GM19193 (cell line): ENCODE results near the gene FATE1.

Experiments
- POLR2A ChIP-seq: IDR thresholded peaks from 4 replicates; pipeline ENCODE4 v1.6.1; 2011; ENCODE audit not compliant: insufficient read depth, insufficient read length; ENCODE audit errors: extremely low read depth

FATE1 gene, protein sequence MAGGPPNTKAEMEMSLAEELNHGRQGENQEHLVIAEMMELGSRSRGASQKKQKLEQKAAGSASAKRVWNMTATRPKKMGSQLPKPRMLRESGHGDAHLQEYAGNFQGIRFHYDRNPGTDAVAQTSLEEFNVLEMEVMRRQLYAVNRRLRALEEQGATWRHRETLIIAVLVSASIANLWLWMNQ

DNA sequence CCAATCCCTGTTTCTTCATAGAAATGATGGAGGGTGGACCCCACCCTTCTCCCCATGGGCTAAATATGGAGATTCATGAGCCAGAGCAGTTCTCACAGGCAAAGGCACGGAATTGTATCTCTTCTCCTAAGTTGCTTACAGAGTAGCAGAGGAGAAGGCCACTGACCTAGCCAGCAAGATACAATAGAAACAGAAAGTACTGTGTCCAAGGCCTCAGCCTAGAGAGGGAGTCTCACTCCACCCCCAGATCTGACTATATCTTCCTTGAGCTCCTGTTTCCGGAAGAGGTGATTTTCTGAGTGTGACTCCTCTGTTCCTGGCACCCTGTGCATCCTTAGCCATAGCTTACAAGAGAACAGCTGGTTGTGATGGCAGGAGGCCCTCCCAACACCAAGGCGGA is at the start of gene FATE1:
Gene FATE1, plus strand, starts transcription at position 284 of the 400 bp plus-strand sequence. Its CDS starts 85 bp downstream, at position 369.
- no peak for TF ChIP-seq POLR2A

DNA sequence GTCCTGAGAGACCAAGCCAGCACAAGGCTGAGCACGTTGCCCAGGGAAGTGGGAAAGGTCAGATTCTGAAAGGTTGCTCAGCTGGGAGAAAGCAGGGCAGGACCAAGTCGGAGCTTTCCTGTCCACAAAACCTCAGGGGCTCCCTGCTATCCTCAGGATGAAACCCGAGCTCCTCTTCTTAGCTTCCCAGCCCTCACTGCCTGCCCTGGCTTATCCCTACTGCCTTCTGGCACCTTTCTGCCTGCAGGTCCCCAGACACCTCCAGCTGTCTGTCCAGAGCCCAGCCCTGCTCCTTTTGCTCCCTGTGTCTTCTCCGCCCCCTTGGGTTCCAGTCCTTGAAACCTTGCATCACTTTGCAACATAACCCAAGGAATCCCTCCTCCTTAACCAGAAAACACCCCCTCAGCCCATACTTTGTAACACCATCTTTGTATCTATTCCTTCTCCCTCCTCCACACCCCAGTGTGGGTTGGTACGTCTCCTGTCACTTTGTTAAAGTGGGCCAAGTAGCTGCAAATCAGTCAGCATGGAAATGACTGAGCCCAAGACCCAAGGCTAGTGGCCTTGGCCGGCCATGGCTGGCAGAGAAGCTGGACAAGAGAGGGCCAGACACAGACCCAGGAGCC is 40.6 kb upstream of the FATE1 start:
- TF ChIP-seq POLR2A = no peak

DNA sequence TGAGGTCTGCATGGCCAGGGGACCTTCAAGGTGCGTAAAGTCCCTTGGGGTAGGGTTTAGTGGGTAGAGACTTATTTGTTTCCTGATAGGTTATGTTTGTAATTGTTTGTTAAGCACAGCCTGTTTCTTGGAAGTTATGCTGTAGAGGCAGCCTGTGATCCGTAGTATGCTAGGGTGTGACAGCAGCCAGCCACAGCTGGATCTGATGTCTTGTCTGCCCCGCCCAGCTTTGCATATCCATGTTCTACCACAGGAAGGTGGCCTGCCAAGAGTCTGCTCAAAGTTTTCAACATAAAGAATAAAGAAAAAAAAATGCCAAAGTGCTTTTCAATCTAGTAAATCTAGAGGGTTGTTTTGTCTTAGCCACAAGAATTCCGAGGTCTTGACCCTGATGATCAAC is 39.6 kb upstream of the FATE1 start:
- no peak for TF ChIP-seq POLR2A

DNA sequence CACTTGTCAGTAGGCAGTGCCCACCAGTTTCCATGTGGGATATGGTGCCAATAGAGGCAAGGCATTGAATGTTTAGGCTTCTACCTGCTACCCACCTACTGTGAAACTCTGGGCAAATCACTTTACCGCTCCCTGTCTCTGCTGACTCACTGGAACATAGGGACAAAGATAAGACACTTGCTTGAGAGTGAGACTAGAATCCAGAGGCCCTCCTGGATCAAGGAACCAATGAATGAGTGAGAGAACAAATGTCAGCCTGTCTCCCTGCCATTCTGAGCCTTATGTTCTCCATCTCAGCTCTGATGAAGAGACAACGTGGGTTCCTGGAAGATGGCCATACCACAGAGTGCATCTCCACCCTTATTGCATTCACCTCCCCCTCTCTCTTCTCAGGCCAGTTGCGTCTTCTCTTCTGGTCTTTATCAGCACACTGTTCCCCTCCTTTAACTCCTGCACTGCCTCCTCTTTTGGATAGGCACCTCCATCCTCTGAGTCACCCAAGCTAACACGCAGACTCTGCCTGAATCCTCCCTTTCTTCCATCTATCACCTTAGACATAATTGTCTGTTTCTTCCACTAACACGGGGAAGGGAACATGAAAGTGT is 35.9 kb upstream of the FATE1 start:
- no peak for TF ChIP-seq POLR2A

DNA sequence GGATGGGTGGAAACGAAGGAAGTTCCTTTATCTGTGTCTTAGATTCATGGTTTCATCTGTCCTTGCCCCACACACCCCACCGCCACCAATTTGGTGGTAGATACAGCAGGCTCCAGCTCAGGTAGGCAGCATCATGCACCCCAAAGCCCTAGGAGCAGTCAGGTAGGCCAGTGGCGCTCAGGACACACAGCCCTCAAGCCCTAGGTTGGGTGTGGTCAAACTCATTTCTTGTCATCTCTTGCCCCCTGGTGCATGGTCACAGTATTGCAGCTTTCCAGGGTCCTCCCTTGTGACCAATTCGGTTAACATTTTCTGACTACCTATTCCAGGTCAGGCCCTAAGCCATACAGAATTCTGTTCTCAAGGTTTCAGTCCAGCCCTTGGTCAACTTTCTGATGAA is 35.0 kb upstream of the FATE1 start:
- TF ChIP-seq POLR2A = no peak

DNA sequence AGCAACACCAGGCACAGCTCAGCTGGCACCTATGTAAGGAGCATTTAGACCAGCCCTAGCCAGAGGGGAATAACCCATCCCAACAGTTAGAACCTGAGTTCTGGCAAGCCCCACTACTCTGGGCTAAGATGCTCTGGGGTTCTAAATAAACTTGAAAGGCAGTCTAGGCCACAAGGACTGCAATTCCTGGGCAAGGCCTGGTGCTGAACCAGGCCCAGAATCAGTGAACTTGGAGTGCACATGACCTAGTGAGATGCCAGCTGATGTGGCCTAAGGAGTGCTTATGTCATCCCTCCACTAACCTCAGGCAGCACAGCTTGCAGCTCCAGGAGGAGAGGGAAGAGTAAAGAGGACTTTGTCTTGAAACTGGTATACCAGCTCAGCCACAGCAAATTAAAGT is 28.2 kb upstream of the FATE1 start:
- TF ChIP-seq POLR2A = no peak

DNA sequence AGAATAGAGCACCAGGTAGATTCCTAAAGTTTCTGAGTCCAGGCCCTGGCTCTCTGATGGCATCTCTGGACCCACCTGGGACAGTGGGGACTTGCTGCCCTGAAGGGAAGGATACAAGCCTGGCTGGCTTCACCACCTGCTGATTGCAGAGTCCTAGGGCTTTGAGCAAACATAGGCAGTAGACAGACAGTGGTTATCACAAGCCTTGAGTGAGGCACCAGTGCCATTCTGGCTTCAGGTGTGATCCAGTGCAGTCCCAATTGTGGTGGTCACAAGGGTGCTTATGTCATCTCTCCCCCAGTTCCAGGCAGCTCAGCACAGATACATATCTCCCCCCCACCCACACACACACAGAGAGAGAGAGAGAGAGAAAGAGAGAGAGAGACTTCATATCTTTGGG is 27.1 kb upstream of the FATE1 start:
- TF ChIP-seq POLR2A = no peak

DNA sequence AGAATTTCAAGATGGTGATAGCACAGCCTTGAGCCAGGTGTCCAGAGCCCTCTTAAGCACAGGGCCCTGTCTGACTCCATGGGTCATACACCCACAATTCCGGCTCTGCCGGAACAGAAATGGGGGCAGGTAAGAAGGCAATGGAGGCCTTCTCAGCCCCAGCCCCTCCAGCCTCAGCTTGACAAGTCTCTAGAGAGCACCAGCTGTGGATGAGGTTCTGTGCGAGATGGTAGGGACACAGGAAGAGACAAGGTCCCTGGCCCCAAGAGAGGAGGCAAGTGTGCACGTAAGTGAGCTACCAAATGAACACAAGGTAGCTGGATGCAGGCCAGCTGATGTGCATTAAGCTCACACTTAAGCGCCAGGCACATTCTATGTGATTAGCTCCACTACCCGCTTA is 23.0 kb upstream of the FATE1 start:
- TF ChIP-seq POLR2A = no peak

DNA sequence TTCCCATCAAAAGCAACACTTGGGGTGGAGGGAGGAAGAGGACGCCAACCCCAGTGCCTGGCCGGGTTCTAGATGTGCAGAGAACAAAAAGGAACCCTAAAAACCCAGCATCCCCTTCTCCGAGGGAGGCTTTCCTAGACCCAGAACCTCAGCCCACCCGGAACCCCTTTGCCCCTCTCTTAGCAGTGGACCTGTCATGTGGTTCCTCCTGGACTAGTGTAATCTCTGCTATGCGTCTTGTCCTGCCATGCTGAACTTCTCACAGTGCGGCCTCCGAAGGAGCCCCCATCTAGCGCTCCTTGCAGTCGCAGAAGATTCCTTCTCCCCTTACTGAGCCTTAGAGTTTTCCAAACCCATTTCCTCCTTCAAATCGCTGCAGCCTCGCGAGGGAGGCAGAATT is 21.7 kb upstream of the FATE1 start:
- no peak for TF ChIP-seq POLR2A

DNA sequence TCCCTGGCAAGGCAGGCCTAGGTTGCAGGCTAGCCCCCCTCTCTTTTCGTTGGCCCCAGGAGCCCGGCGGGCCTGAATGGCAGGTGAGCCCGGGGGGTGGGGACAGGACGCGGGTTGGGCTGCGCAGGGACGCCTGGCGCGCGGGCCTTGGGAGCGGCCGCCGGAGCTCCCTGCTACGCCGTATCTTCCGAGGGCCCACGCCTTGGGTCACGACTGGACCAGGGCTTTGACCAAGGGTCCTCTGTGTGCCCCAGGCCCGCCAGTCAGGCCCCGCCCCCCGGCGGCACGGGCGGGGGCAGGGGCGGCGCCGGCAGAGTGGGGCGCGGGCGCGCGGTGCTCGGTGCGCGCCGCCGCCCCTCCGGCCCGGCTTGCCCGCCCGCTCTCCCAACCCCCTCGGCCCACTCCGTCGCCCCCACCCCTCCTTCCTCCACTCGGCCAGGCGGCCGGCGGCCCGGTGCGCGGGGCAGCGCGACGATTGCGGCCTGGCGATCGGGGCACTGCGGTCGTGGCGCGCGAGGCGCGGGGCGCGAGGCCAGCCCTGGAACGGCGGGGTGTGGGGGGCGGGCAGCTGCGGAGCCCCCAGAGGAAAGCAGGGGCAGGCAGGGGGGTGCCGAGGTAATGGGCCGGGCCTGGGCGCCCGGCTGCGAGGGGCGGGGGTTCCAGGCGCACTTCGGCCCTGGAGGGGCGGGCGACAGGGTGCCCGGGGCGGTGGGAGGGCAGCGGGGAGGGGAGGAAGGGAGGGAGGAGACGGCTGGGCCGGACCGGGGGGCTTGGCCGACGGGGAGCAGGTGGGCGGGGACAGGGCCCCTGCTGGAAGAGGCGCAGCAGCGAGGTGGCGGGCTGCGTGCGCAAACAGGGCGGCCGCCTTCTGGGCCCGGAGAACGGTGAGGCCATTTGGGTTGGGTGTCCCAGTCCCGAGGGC is 20.9 kb upstream of the FATE1 start, which contains the start of gene PRRG3:
Gene PRRG3, plus strand, starts transcription at position 798 of the 922 bp plus-strand sequence. CDS start 3,357 bp downstream, outside the sequence.
- no peak for TF ChIP-seq POLR2A

DNA sequence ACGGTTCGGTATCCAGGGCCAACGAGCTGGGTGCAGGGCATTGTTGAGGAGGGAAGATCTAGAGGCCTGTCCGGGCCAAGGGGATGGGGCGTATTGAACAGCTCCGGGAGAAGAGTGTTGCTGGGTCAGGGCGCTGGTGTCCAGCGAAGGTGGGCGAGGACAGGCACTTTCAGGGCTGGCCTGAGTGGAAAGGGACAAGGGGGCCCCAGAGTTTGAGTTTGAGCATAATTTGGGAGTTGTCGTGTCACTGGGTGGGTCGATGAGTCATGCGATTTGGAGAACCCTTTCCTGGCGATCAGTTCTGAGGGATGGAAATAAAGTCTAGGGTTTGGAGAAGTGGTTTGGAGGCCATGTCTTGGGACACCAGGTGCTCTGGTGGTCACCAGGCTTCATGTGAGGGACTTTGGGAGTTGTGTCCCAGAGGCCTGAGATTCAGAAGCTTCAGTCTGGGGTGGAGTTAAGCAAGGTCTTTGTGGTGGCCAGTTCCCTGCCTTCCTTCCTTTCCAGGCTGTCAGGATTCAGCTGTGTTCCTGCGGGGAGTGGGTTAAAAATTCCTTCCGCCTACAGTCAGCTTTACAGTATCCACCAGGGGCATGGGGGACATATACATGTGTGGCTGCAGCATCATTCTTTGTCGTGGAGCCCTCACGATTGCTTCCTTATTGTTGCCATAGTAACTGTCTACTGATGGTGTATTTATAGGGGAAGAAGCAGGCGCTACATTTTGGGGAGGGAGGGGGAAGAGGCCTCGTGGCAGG is 20.1 kb upstream of the FATE1 start:
- no peak for TF ChIP-seq POLR2A

DNA sequence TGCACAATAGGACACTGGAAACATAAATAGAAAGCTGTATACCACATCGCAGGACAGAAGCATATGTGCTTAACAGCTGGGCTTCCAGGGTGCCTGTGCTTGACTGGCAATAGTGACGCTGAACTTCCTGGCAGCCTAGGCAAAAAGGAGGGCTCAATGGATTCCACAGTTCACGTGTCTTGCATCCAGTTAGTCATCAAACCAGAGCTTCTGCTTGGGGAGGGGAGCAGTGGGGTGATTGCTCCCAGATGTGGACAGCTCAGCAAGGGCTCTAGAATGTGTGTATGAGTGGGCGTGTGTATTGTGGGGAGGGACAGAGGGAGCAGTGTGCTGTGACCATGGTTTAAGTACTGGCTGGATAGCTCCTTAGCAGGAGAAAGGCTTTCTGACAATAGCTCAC is 18.3 kb upstream of the FATE1 start:
- no peak for TF ChIP-seq POLR2A

DNA sequence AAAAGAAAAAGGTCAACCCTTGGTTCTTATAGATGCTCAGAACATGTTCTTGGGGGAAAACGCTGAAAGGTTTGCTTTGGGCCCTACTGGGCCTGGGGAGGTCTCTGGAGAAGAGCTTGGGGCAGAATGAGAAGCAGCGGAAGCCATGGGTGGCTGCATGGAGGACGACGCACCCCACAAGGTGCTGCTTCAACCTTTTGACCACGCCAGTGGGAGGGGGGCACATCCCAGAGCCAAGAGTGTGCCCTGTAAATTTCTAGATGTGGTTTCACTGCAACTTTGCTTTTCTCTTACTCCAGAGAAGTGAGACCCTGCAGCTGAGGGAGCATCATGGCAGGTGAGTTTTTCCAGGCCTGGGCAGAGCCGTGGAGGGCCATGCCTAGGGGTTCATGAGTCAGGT is 17.4 kb upstream of the FATE1 start:
- TF ChIP-seq POLR2A = no peak

DNA sequence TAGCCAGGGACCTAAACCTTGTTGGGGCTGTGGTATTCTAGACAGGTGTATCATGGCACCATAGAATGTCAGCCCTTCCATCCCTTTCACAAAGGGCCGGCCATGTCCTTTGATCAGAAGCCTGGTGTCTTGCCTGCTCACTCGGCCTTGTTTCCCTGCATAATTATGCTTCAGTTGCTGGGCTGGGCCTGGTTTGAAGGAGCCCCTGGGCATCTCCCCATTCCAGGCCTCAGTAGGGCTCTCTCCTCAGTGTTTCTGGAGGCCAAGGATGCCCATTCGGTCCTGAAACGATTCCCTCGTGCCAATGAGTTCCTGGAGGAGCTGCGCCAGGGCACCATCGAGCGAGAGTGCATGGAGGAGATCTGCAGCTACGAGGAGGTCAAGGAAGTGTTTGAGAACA is 16.1 kb upstream of the FATE1 start:
- TF ChIP-seq POLR2A = no peak
